ENCODE results near the gene SRGAP2.
"Not testable (repeated sequence)": the region's sequence is repeated elsewhere in the genome, so short reads cannot be mapped to it uniquely, and the experiment has no call there.

GRCh38 chr1:206185778-206186177 is 17.6 kb upstream of the SRGAP2 start:
- not testable (repeated sequence) for TF ChIP-seq CTCF, POLR2A (IDR thresholded peaks at IDR 0.05)

Data from right lobe of liver (tissue), 4 donors.